ENCODE measurements around the gene HOXD9. TPM values are rescaled to one million over a fixed set of nuclear protein-coding genes. Genes with fewer than 3 reads are reported as not detected.

Gene HOXD9
- polyA plus RNA-seq, 1 donor (not counting 4 experiments of a cell fraction or from before 2014, with no cell fraction given), result not detected

GRCh38 chr2:176122052-176122682, 352 bp upstream of the HOXD9 start:
- H3K79me2 ChIP-seq (ENCODE audit: control insufficient read depth, insufficient read depth, low read length), result no peaks in the 10 kb centered on the region
- no peak for DNase-seq (ENCODE audit: low read depth, low spot score)
- no peaks in the 10 kb centered on the region for H4K20me1 ChIP-seq (ENCODE audit: control insufficient read depth, extremely low read depth, insufficient read depth, low read length)
- no peak overlapping the region for H3K9ac ChIP-seq (ENCODE audit: control insufficient read depth, extremely low read depth, insufficient read depth, low read length)
- no peak for FAIRE-seq
- dilution Hi-C loops (cut with MboI; ENCODE audit: extremely low pct_ligation_motif_present, low sequenced_read_pairs), result no loop called here
- peak overlapping the region in 2 of 3 experiments; percentile 2 to 13 for H3K4me3 ChIP-seq (ENCODE audit: control insufficient read depth in 2 of 3, extremely low read depth in 1 of 3, insufficient read depth in 2 of 3, low read depth in 1 of 3, low read length in 3 of 3)
- H2AFZ ChIP-seq (ENCODE audit: control insufficient read depth, low read length), result no peak overlapping the region
- no peaks in the 10 kb centered on the region for H3K9me3 ChIP-seq (ENCODE audit: control insufficient read depth, low read depth, low read length)
- H3K4me1 ChIP-seq (ENCODE audit: control insufficient read depth, extremely low read depth, insufficient read depth, low read length), result no peaks in the 10 kb centered on the region
- H3K4me2 ChIP-seq (ENCODE audit: control insufficient read depth, extremely low read depth, insufficient read depth, low read depth, low read length), result no peak overlapping the region
- TF ChIP-seq CTCF (optimal IDR thresholded peaks at IDR 0.05 in 1 of 3, IDR thresholded peaks at IDR 0.05 in 1 of 3, conservative IDR thresholded peaks at IDR 0.05 in 1 of 3; ENCODE audit: extremely low read depth in 1 of 3, insufficient read depth in 2 of 3, low read length in 3 of 3), result no peak
- no peak for TF ChIP-seq EZH2 (IDR thresholded peaks at IDR 0.05; ENCODE audit: low read length)
- peaks cover 95% of the 10 kb centered on the region for H3K27me3 ChIP-seq (ENCODE audit: control insufficient read depth, extremely low read depth, insufficient read depth, low read length)
- H3K27ac ChIP-seq (ENCODE audit: control insufficient read depth, insufficient read depth, low read length), result no peak overlapping the region
- H3K36me3 ChIP-seq (ENCODE audit: control insufficient read depth in 2 of 2, extremely low read depth in 1 of 2, insufficient read depth in 2 of 2, low read length in 2 of 2), result no peaks in the 10 kb centered on the region
- H3K9me1 ChIP-seq (ENCODE audit: control insufficient read depth, extremely low read depth, insufficient read depth, low read length), result no peaks in the 10 kb centered on the region

DNA sequence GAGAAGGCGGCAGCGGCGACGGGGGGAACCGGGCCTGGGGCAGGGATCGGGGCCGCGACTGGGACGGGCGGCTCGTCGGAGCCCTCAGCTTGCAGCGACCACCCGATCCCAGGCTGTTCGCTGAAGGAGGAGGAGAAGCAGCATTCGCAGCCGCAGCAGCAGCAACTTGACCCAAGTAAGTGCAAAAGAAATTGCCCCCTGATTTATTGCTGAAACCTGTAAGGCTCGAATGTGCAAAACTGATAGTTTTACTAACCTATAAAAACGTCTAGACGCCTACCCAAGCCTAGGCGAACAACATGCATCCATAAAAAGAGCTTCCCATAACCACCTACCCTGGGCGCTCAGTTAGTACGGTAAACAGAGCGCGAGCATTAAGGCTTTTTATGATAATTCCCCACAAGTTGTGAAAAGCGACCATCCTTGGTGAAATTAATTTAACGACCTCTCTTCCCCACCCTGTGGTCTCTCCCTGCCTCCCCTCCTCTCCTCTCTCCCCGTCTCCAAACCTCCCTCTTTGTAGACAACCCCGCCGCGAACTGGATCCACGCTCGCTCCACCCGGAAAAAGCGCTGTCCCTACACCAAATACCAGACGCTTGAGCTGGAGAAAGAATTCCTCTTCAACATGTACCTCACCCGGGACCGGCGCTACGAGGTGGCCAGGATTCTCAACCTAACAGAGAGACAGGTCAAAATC, 1.0 kb downstream of the HOXD9 start:
- no peak overlapping the region for H3K4me2 ChIP-seq (ENCODE audit: control insufficient read depth, extremely low read depth, insufficient read depth, low read depth, low read length)
- no peaks in the 10 kb centered on the region for H3K4me1 ChIP-seq (ENCODE audit: control insufficient read depth, extremely low read depth, insufficient read depth, low read length)
- H2AFZ ChIP-seq (ENCODE audit: control insufficient read depth, low read length), result no peak overlapping the region
- peaks cover 93% of the 10 kb centered on the region for H3K27me3 ChIP-seq (ENCODE audit: control insufficient read depth, extremely low read depth, insufficient read depth, low read length)
- H3K9me1 ChIP-seq (ENCODE audit: control insufficient read depth, extremely low read depth, insufficient read depth, low read length), result no peaks in the 10 kb centered on the region
- H3K79me2 ChIP-seq (ENCODE audit: control insufficient read depth, insufficient read depth, low read length), result no peaks in the 10 kb centered on the region
- no peak for FAIRE-seq
- peak; percentile 76 for TF ChIP-seq EZH2 (IDR thresholded peaks at IDR 0.05; ENCODE audit: low read length)
- TF ChIP-seq CTCF (optimal IDR thresholded peaks at IDR 0.05 in 1 of 3, IDR thresholded peaks at IDR 0.05 in 1 of 3, conservative IDR thresholded peaks at IDR 0.05 in 1 of 3; ENCODE audit: extremely low read depth in 1 of 3, insufficient read depth in 2 of 3, low read length in 3 of 3), result no peak
- H3K9me3 ChIP-seq (ENCODE audit: control insufficient read depth, low read depth, low read length), result no peaks in the 10 kb centered on the region
- dilution Hi-C loops (cut with MboI; ENCODE audit: extremely low pct_ligation_motif_present, low sequenced_read_pairs), result no loop called here
- no peak overlapping the region for H3K27ac ChIP-seq (ENCODE audit: control insufficient read depth, insufficient read depth, low read length)
- no peak for DNase-seq (ENCODE audit: low read depth, low spot score)
- H3K4me3 ChIP-seq (ENCODE audit: control insufficient read depth in 2 of 3, extremely low read depth in 1 of 3, insufficient read depth in 2 of 3, low read depth in 1 of 3, low read length in 3 of 3), result no peak overlapping the region
- H3K9ac ChIP-seq (ENCODE audit: control insufficient read depth, extremely low read depth, insufficient read depth, low read length), result no peak overlapping the region
- no peaks in the 10 kb centered on the region for H3K36me3 ChIP-seq (ENCODE audit: control insufficient read depth in 2 of 2, extremely low read depth in 1 of 2, insufficient read depth in 2 of 2, low read length in 2 of 2)
- no peaks in the 10 kb centered on the region for H4K20me1 ChIP-seq (ENCODE audit: control insufficient read depth, extremely low read depth, insufficient read depth, low read length)
